ENCODE results near the gene LARP1.

LARP1 gene

GRCh38 chr5:154761046-154761736 lies 6.0 kb downstream of the LARP1 start:
- DNase-seq (ENCODE audit: low spot score), result no peak

- no peak for DNase-seq (ENCODE audit: low spot score)
Observed at GRCh38 chr5:154762261-154762660, 7.1 kb downstream of the LARP1 start.

- no peak for DNase-seq (ENCODE audit: low spot score)
Observed at GRCh38 chr5:154762700-154763099, 7.5 kb downstream of the LARP1 start.

- DNase-seq (ENCODE audit: low spot score), result no peak
Observed at GRCh38 chr5:154764967-154765366, 9.8 kb downstream of the LARP1 start.

GRCh38 chr5:154765396-154765925 lies 10.3 kb downstream of the LARP1 start:
- no peak for DNase-seq (ENCODE audit: low spot score)

GRCh38 chr5:154766558-154767281 lies 11.5 kb downstream of the LARP1 start:
- DNase-seq (ENCODE audit: low spot score), result no peak

- no peak for DNase-seq (ENCODE audit: low spot score)
Observed at GRCh38 chr5:154767576-154767975, 12.4 kb downstream of the LARP1 start.

- no peak for DNase-seq (ENCODE audit: low spot score)
Observed at GRCh38 chr5:154768207-154768606, 13.0 kb downstream of the LARP1 start.

GRCh38 chr5:154770111-154770510 lies 14.9 kb downstream of the LARP1 start:
- no peak for DNase-seq (ENCODE audit: low spot score)

- DNase-seq (ENCODE audit: low spot score), result no peak
Observed at GRCh38 chr5:154771383-154771901, 16.3 kb downstream of the LARP1 start.

- no peak for DNase-seq (ENCODE audit: low spot score)
Observed at GRCh38 chr5:154773326-154773725, 18.1 kb downstream of the LARP1 start.

- DNase-seq (ENCODE audit: low spot score), result no peak
Observed at GRCh38 chr5:154776167-154776566, 21.0 kb downstream of the LARP1 start.

- DNase-seq (ENCODE audit: low spot score), result no peak
Observed at GRCh38 chr5:154778534-154778933, 23.4 kb downstream of the LARP1 start.

- DNase-seq (ENCODE audit: low spot score), result peak; percentile 42
Observed at GRCh38 chr5:154779105-154779504, 23.9 kb downstream of the LARP1 start.

GRCh38 chr5:154780128-154780527 lies 25.0 kb downstream of the LARP1 start:
- DNase-seq (ENCODE audit: low spot score), result no peak

GRCh38 chr5:154782326-154782725 lies 27.1 kb downstream of the LARP1 start:
- DNase-seq (ENCODE audit: low spot score), result no peak

- DNase-seq (ENCODE audit: low spot score), result no peak
Observed at GRCh38 chr5:154782812-154783592, 27.8 kb downstream of the LARP1 start.

GRCh38 chr5:154783774-154784460 lies 28.7 kb downstream of the LARP1 start:
- DNase-seq (ENCODE audit: low spot score), result no peak

GRCh38 chr5:154784856-154785255 lies 29.7 kb downstream of the LARP1 start:
- no peak for DNase-seq (ENCODE audit: low spot score)

- no peak for DNase-seq (ENCODE audit: low spot score)
Observed at GRCh38 chr5:154786414-154786813, 31.2 kb downstream of the LARP1 start.

GRCh38 chr5:154788212-154788611 lies 33.0 kb downstream of the LARP1 start:
- no peak for DNase-seq (ENCODE audit: low spot score)

GRCh38 chr5:154791535-154791934 lies 36.4 kb downstream of the LARP1 start:
- DNase-seq (ENCODE audit: low spot score), result no peak

Measured in HuH-7 (cell line).